Cardiac fibroblast (primary cell): ENCODE results near the gene SCO2.
"Not testable (repeated sequence)": the region's sequence is repeated elsewhere in the genome, so short reads cannot be mapped to it uniquely, and the experiment has no call there.

Experiments used
- DNase-seq, 2 donors: peaks; one replicate each; pipeline versions ENCODE4 v3.0.0 to v3.0.0-alpha.2; 2010; ENCODE audit warnings: low read depth in 2 of 2
- H3K4me3 ChIP-seq, 2 donors: replicated peaks in 1 of 2; 1 replicate in 1 of 2; 2 replicates in 1 of 2; pipeline ENCODE4 v1.5.1; 2011; ENCODE audit warnings: low read depth in 2 of 2, low read length in 2 of 2, mild to moderate bottlenecking in 2 of 2, moderate library complexity in 1 of 2
- CTCF ChIP-seq: IDR thresholded peaks from one replicate; pipeline ENCODE4 v1.5.1; 2011; ENCODE audit warnings: low read depth, mild to moderate bottlenecking, low read length, inconsistent platforms

The SCO2 gene

GRCh38 chr22:50522806-50523438, 2.5 kb downstream of the SCO2 start:
- no peak overlapping the region for H3K4me3 ChIP-seq
- no peak for DNase-seq
- TF ChIP-seq CTCF, result no peak

- TF ChIP-seq CTCF, result no peak
- H3K4me3 ChIP-seq, result no peak overlapping the region
- DNase-seq, result no peak
Observed at GRCh38 chr22:50522208-50522805, 3.1 kb downstream of the SCO2 start.

- H3K4me3 ChIP-seq, result no peak overlapping the region
- DNase-seq, result no peak
- TF ChIP-seq CTCF, result no peak
Observed at GRCh38 chr22:50521710-50522109, 3.7 kb downstream of the SCO2 start.

GRCh38 chr22:50520826-50521453, 4.5 kb downstream of the SCO2 start:
- no peak for TF ChIP-seq CTCF
- H3K4me3 ChIP-seq, result no peak overlapping the region

GRCh38 chr22:50520184-50520583, 5.2 kb downstream of the SCO2 start:
- DNase-seq, H3K4me3 ChIP-seq: not testable (repeated sequence)

More at GRCh38 chr22:50520826-50521453, 4.5 kb downstream of the SCO2 start:
- DNase-seq, result no peak

GRCh38 chr22:50519151-50519550, 6.2 kb downstream of the SCO2 start:
- no peak overlapping the region for H3K4me3 ChIP-seq
- TF ChIP-seq CTCF, result no peak
- no peak for DNase-seq

GRCh38 chr22:50518606-50519005, 6.8 kb downstream of the SCO2 start:
- no peak for TF ChIP-seq CTCF
- no peak overlapping the region for H3K4me3 ChIP-seq
- DNase-seq, result no peak
